H9 (cell line): ENCODE data around the gene PPP1R8. TPM values are rescaled to one million over a fixed set of nuclear protein-coding genes. Genes with fewer than 3 reads are reported as not detected.

Experiments
- DNase-seq: peaks from one replicate; pipeline ENCODE4 v3.0.0-alpha.2; 2017
- H2AFZ ChIP-seq: one replicate; pipeline ENCODE4 v1.6.1; 2013; ENCODE audit warnings: mild to moderate bottlenecking, low read length, control low read depth, moderate library complexity
- H2AK5ac ChIP-seq: 2 replicates; pipeline ENCODE4 v1.6.1; 2013; ENCODE audit warnings: low read length, control low read depth, mixed read lengths; ENCODE audit not compliant: insufficient read length
- H2BK120ac ChIP-seq: one replicate; pipeline ENCODE4 v1.6.1; 2013; ENCODE audit warnings: low read depth, mild to moderate bottlenecking, low read length, control low read depth, inconsistent platforms; ENCODE audit not compliant: poor library complexity, severe bottlenecking
- H2BK12ac ChIP-seq: 2 replicates; pipeline ENCODE4 v1.6.1; 2013; ENCODE audit warnings: low read length, control low read depth, mixed read lengths, low read depth; ENCODE audit not compliant: insufficient read length
- H2BK15ac ChIP-seq: 2 replicates; pipeline ENCODE4 v1.6.1; 2013; ENCODE audit warnings: low read depth, low read length, control low read depth
- H2BK20ac ChIP-seq: one replicate; pipeline ENCODE4 v1.6.1; 2013; ENCODE audit warnings: low read depth, mild to moderate bottlenecking, low read length, control low read depth, inconsistent platforms; ENCODE audit not compliant: poor library complexity, severe bottlenecking
- H2BK5ac ChIP-seq: 2 replicates; pipeline ENCODE4 v1.6.1; 2013; ENCODE audit warnings: low read length, control low read depth, mixed read lengths; ENCODE audit not compliant: insufficient read length
- H3K14ac ChIP-seq: 2 replicates; pipeline ENCODE4 v1.6.1; 2013; ENCODE audit warnings: low read length, control low read depth; ENCODE audit not compliant: insufficient read depth
- H3K18ac ChIP-seq: 2 replicates; pipeline ENCODE4 v1.6.1; 2013; ENCODE audit warnings: low read depth, mild to moderate bottlenecking, mixed read lengths, low read length, control low read depth; ENCODE audit not compliant: insufficient read length
- H3K23ac ChIP-seq: 2 replicates; pipeline ENCODE4 v1.6.1; 2013; ENCODE audit warnings: low read length, control low read depth, mixed read lengths, low read depth; ENCODE audit not compliant: insufficient read length
- H3K23me2 ChIP-seq: 2 replicates; pipeline ENCODE4 v1.6.1; 2013; ENCODE audit warnings: low read depth, mild to moderate bottlenecking, mixed read lengths, low read length, control low read depth; ENCODE audit not compliant: insufficient read length, poor library complexity, severe bottlenecking
- H3K27ac ChIP-seq: 2 replicates; pipeline ENCODE4 v1.5.1; 2013; ENCODE audit warnings: low read length, control low read depth, mixed read lengths, low read depth; ENCODE audit not compliant: insufficient read length
- H3K27me3 ChIP-seq: 2 replicates; pipeline ENCODE4 v1.6.1; 2013; ENCODE audit warnings: low read length, control low read depth, inconsistent platforms; ENCODE audit not compliant: insufficient read depth
- H3K4ac ChIP-seq: 2 replicates; pipeline ENCODE4 v1.6.1; 2013; ENCODE audit warnings: low read depth, mild to moderate bottlenecking, control low read depth, inconsistent platforms, low read length, moderate library complexity
- H3K4me1 ChIP-seq: 2 replicates; pipeline ENCODE4 v1.6.1; 2013; ENCODE audit warnings: low read length, control low read depth, inconsistent platforms; ENCODE audit not compliant: insufficient read depth
- H3K4me2 ChIP-seq: 2 replicates; pipeline ENCODE4 v1.6.1; 2013; ENCODE audit warnings: low read length, control low read depth, mixed read lengths; ENCODE audit not compliant: insufficient read length, insufficient read depth
- H3K56ac ChIP-seq: 2 replicates; pipeline ENCODE4 v1.6.1; 2013; ENCODE audit warnings: low read depth, mild to moderate bottlenecking, mixed read lengths, low read length, control low read depth; ENCODE audit not compliant: insufficient read length
- H3K79me1 ChIP-seq: 2 replicates; pipeline ENCODE4 v1.6.1; 2013; ENCODE audit warnings: low read depth, mild to moderate bottlenecking, moderate library complexity, low read length, control low read depth, inconsistent platforms; ENCODE audit not compliant: insufficient read depth, poor library complexity, severe bottlenecking
- H3K79me2 ChIP-seq: 2 replicates; pipeline ENCODE4 v1.6.1; 2013; ENCODE audit warnings: low read length, control low read depth, inconsistent platforms; ENCODE audit not compliant: insufficient read depth
- H3K9ac ChIP-seq: 2 replicates; pipeline ENCODE4 v1.6.1; 2013; ENCODE audit warnings: low read length, control low read depth, mixed read lengths; ENCODE audit not compliant: insufficient read length; ENCODE audit errors: extremely low read depth
- H3K9me3 ChIP-seq: one replicate; pipeline ENCODE4 v1.6.1; 2013; ENCODE audit warnings: low read depth, low read length, inconsistent platforms; ENCODE audit not compliant: control insufficient read depth
- H3T11ph ChIP-seq: one replicate; pipeline ENCODE4 v1.6.1; 2013; ENCODE audit warnings: mild to moderate bottlenecking, low read length, control low read depth, inconsistent platforms
- H4K20me1 ChIP-seq: one replicate; pipeline ENCODE4 v1.6.1; 2013; ENCODE audit not compliant: control insufficient read depth, insufficient read length, insufficient read depth
- H4K5ac ChIP-seq: 2 replicates; pipeline ENCODE4 v1.6.1; 2013; ENCODE audit warnings: low read depth, mild to moderate bottlenecking, mixed read lengths, low read length, control low read depth; ENCODE audit not compliant: insufficient read length
- H4K8ac ChIP-seq: replicated peaks from 2 replicates; pipeline ENCODE4 v1.6.1; 2013; ENCODE audit warnings: low read length, control low read depth, mixed read lengths, low read depth; ENCODE audit not compliant: insufficient read length
- H4K91ac ChIP-seq: 2 replicates; pipeline ENCODE4 v1.6.1; 2013; ENCODE audit warnings: low read depth, mild to moderate bottlenecking, moderate library complexity, mixed read lengths, low read length, control low read depth; ENCODE audit not compliant: insufficient read length
- H3K27ac Mint-ChIP-seq, 3 experiments: 2 replicates in 2 of 3; 3 replicates in 1 of 3; pipeline ENCODE4 v1.8.0; 2020 to 2021; ENCODE audit warnings: mixed read lengths in 3 of 3, mild to moderate bottlenecking in 1 of 3, moderate library complexity in 1 of 3
- H3K27me3 Mint-ChIP-seq: 2 replicates; pipeline ENCODE4 v1.8.0; 2021; ENCODE audit warnings: low read depth, mild to moderate bottlenecking, moderate library complexity, mixed read lengths
- H3K36me3 Mint-ChIP-seq, 3 experiments: 2 replicates in 2 of 3; 3 replicates in 1 of 3; pipeline ENCODE4 v1.8.0; 2020 to 2021; ENCODE audit warnings: low read depth in 3 of 3, mixed read lengths in 3 of 3; ENCODE audit not compliant: insufficient read depth in 1 of 3
- H3K4me1 Mint-ChIP-seq, 2 experiments: 2 replicates each; pipeline ENCODE4 v1.8.0; 2020; ENCODE audit warnings: mixed read lengths in 2 of 2
- H3K4me3 Mint-ChIP-seq, 2 experiments: 2 replicates in 1 of 2; 3 replicates in 1 of 2; pipeline ENCODE4 v1.8.0; 2020 to 2021; ENCODE audit warnings: mild to moderate bottlenecking in 2 of 2, mixed read lengths in 2 of 2, moderate library complexity in 1 of 2
- H3K9me3 Mint-ChIP-seq, 2 experiments: 2 replicates in 1 of 2; 3 replicates in 1 of 2; pipeline ENCODE4 v1.8.0; 2020; ENCODE audit warnings: mild to moderate bottlenecking in 2 of 2, mixed read lengths in 2 of 2, moderate library complexity in 1 of 2
- WGBS: extraction: QIAGEN DNeasy Blood & Tissue Kit; methylation state at CpG from one replicate; pipeline ENCODE4 v1.1.7; 2013; ENCODE audit warnings: missing lambda C conversion rate, low lambda C conversion rate, mixed read lengths; ENCODE audit not compliant: insufficient read length; ENCODE audit errors: extremely low coverage; 5-methylcytosine and 5-hydroxymethylcytosine counted together
- total RNA-seq: library from RNA; stranded (reverse); gene quantifications from 2 replicates; pipeline ENCODE4 v1.2.1, GENCODE V29; 2021
- TF ChIP-seq, protein P1 (sequence below): fragments of 200-600 bp; sonication (generic); conservative IDR thresholded peaks from 3 replicates; pipeline ENCODE4 v1.8.0; 2021; ENCODE audit warnings: antibody characterized with exemption, mild to moderate bottlenecking

PPP1R8 gene
- total RNA-seq, 1 experiment from 2014 or later, result 58.8 TPM

DNA sequence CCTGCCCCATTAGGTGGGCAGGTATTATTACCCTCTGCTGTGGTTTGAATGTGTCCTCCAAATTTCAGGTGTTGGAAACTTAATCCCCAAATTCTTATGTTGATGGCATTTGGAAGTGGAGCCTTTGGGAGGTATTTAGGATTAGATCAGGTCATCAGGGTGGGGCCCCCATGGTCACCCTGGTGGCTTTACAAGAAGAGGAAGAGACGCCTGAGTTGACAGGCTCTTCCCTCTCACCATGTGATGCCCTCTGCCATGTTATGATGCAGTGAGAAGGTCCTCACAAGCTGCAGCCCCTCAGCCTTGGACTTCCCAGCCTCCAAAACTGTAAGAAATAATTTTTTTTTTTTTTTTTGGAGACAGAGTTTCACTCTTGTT lies 32.9 kb downstream of the PPP1R8 start:
- H3K27ac Mint-ChIP-seq, result no peak overlapping the region
- Histone ChIP-seq H4K20me1 (no peaks in the 10 kb centered on the region), H2BK5ac (no peak overlapping the region), H3K9ac (no peak overlapping the region), H3K4me1 (no peaks in the 10 kb centered on the region), H3K23ac (peak overlapping the region; percentile 13), H3T11ph (no peak overlapping the region), H2BK15ac (no peak overlapping the region), H3K27ac (no peak overlapping the region), H4K91ac (no peak overlapping the region), H3K18ac (no peak overlapping the region), H2BK120ac (no peak overlapping the region), H3K79me1 (no peaks in the 10 kb centered on the region), H3K9me3 (no peaks in the 10 kb centered on the region), H3K56ac (no peak overlapping the region), H3K27me3 (no peaks in the 10 kb centered on the region), H3K4me2 (no peak overlapping the region), H2BK12ac (no peak overlapping the region), H2AFZ (no peak overlapping the region), H3K79me2 (no peaks in the 10 kb centered on the region), H4K8ac (peak overlapping the region; percentile 39), H4K5ac (no peak overlapping the region), H2AK5ac (no peak overlapping the region), H3K14ac (no peak overlapping the region; the same call in 1 of the 2 replicates), H3K4ac (no peak overlapping the region), H2BK20ac (no peak overlapping the region), H3K23me2 (no peaks in the 10 kb centered on the region)
- DNase-seq, result no peak
- TF ChIP-seq, protein P1, sequence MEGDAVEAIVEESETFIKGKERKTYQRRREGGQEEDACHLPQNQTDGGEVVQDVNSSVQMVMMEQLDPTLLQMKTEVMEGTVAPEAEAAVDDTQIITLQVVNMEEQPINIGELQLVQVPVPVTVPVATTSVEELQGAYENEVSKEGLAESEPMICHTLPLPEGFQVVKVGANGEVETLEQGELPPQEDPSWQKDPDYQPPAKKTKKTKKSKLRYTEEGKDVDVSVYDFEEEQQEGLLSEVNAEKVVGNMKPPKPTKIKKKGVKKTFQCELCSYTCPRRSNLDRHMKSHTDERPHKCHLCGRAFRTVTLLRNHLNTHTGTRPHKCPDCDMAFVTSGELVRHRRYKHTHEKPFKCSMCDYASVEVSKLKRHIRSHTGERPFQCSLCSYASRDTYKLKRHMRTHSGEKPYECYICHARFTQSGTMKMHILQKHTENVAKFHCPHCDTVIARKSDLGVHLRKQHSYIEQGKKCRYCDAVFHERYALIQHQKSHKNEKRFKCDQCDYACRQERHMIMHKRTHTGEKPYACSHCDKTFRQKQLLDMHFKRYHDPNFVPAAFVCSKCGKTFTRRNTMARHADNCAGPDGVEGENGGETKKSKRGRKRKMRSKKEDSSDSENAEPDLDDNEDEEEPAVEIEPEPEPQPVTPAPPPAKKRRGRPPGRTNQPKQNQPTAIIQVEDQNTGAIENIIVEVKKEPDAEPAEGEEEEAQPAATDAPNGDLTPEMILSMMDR, result no peak
- H3K27me3 Mint-ChIP-seq, result no peaks in the 10 kb centered on the region; the same call in 1 of the 2 replicates
- no peaks in the 10 kb centered on the region for H3K9me3 Mint-ChIP-seq
- H3K4me3 Mint-ChIP-seq, result no peak overlapping the region
- H3K36me3 Mint-ChIP-seq, result no peaks in the 10 kb centered on the region
- no CpG with 5 or more reads among the region's 1 CpG for WGBS
- H3K4me1 Mint-ChIP-seq, result peaks cover 20 to 24% of the 10 kb centered on the region in 2 experiments
